ENCODE data around the gene BTBD2. TPM values are rescaled to one million over a fixed set of nuclear protein-coding genes. Genes with fewer than 3 reads are reported as not detected.

Gene BTBD2
- total and polyA plus RNA-seq, 2 experiments from 2014 or later: 23.8 to 130 TPM

- TF ChIP-seq ZNF331 (CRISPR knock-in tag; IDR thresholded peaks at IDR 0.05; ENCODE audit: low read depth) (no peak), POLR2AphosphoS5 (IDR thresholded peaks at IDR 0.05; ENCODE audit: low read depth) (no peak), REST (IDR thresholded peaks at IDR 0.05; ENCODE audit: unreplicated experiment) (no peak), EZH2 (IDR thresholded peaks at IDR 0.05; ENCODE audit: low read depth, unreplicated experiment) (no peak), CTCF (conservative IDR thresholded peaks at IDR 0.05; ENCODE audit: low read depth in 2 of 2) (no peak), CREB1 (CRISPR knock-in tag; IDR thresholded peaks at IDR 0.05; ENCODE audit: low read depth) (no peak), JUNB (IDR thresholded peaks at IDR 0.05; ENCODE audit: unreplicated experiment) (no peak), NANOG (IDR thresholded peaks at IDR 0.05; ENCODE audit: borderline replicate concordance) (no peak)
Measured at GRCh38 chr19:2003874-2004273, 11.6 kb downstream of the BTBD2 start (continued).

- Mint-ChIP-seq H3K9me3 (peaks cover 6% of the 10 kb centered on the region; the same call in 2 of the 3 replicates), H3K36me3 (ENCODE audit: low read depth) (peaks cover 47% of the 10 kb centered on the region), H3K4me3 (no peak overlapping the region), H3K27me3 (ENCODE audit: insufficient read depth, low read depth, poor library complexity) (peaks cover 6% of the 10 kb centered on the region), H3K27ac (no peak overlapping the region), H3K4me1 (no peaks in the 10 kb centered on the region)
- DNase-seq (ENCODE audit: low spot score) (no peak), ATAC-seq (0 out of 3 replicates have a peak, but pooled peaks have one; percentile 25)
- peaks cover 4% of the 10 kb centered on the region; the same call in 1 of the 2 replicates for H3F3A ChIP-seq (replicated peaks; ENCODE audit: low read depth)
- H3K36me3 ChIP-seq (ENCODE audit: insufficient read depth): peaks cover 6% of the 10 kb centered on the region; the same call in 1 of the 2 replicates
- no peak overlapping the region for H3K4me3 ChIP-seq
- H4K20me1 ChIP-seq (replicated peaks; ENCODE audit: insufficient read depth): peaks cover 16% of the 10 kb centered on the region
- TF ChIP-seq POLR2AphosphoS5 (IDR thresholded peaks at IDR 0.05; ENCODE audit: low read depth) (no peak), CTCF (conservative IDR thresholded peaks at IDR 0.05; ENCODE audit: low read depth in 2 of 2) (no peak), ETS1 (IDR thresholded peaks at IDR 0.05) (no peak), EZH2phosphoT487 (IDR thresholded peaks at IDR 0.05; ENCODE audit: unreplicated experiment) (no peak), ZNF114 (CRISPR knock-in tag; IDR thresholded peaks at IDR 0.05) (no peak)
- H3K27ac ChIP-seq (ENCODE audit: low read depth): no peak overlapping the region
- no peaks in the 10 kb centered on the region for H3K79me2 ChIP-seq (replicated peaks; ENCODE audit: insufficient read depth)
- H3K27me3 ChIP-seq (ENCODE audit: insufficient read depth): no peaks in the 10 kb centered on the region
- no peak overlapping the region for H3K4me2 ChIP-seq
- H2AFZ ChIP-seq: no peak overlapping the region
- H3K4me1 ChIP-seq (ENCODE audit: insufficient read depth): no peaks in the 10 kb centered on the region
- 0 out of 2 replicates have a peak, but pooled peaks cover 4% of the 10 kb centered on the region for H3K9me2 ChIP-seq (ENCODE audit: insufficient read depth)
Measured at GRCh38 chr19:1999856-2000515, 15.5 kb downstream of the BTBD2 start.
